WTC11 (cell line): ENCODE results near the gene PTGDR. TPM values are rescaled to one million over a fixed set of nuclear protein-coding genes. Genes with fewer than 3 reads are reported as not detected.

Experiments used
- ATAC-seq: fragments of 200-7000 bp; cut with Tn5 transposase; 2 replicates; pipeline ENCODE4 v1.10.0; 2021; ENCODE audit warnings: mild to moderate bottlenecking, moderate library complexity
- CTCF ChIA-PET: fragments of 300-600 bp; sonication (Branson Sonifier 250); formaldehyde crosslinking; loops from one replicate; lab custom pipeline; 2021; ENCODE audit warnings: antibody characterized with exemption; lab: Charles Lee
- POLR2A ChIA-PET: fragments of 350-600 bp; sonication (Branson Sonifier 250); formaldehyde crosslinking; loops from one replicate; lab custom pipeline; 2021; ENCODE audit warnings: antibody characterized with exemption; lab: Charles Lee
- DNase-seq: peaks from one replicate; pipeline ENCODE4 v3.0.0; 2021; ENCODE audit warnings: low spot score
- H3K27ac Mint-ChIP-seq: 2 replicates; pipeline ENCODE4 v1.8.0; 2021; ENCODE audit warnings: mixed read lengths
- H3K27me3 Mint-ChIP-seq: 2 replicates; pipeline ENCODE4 v1.8.0; 2021; ENCODE audit warnings: low read depth, mild to moderate bottlenecking, moderate library complexity, mixed read lengths
- H3K36me3 Mint-ChIP-seq: 2 replicates; pipeline ENCODE4 v1.8.0; 2021; ENCODE audit warnings: mixed read lengths
- H3K4me1 Mint-ChIP-seq: 2 replicates; pipeline ENCODE4 v1.8.0; 2022; ENCODE audit warnings: mixed read lengths
- H3K4me3 Mint-ChIP-seq: 2 replicates; pipeline ENCODE4 v1.8.0; 2021; ENCODE audit warnings: mild to moderate bottlenecking, moderate library complexity, mixed read lengths
- H3K9me3 Mint-ChIP-seq: 2 replicates; pipeline ENCODE4 v1.8.0; 2021; ENCODE audit warnings: mixed read lengths
- ATF1 ChIP-seq: sonication (generic); formaldehyde crosslinking; IDR thresholded peaks from 2 replicates; pipeline ENCODE4 v1.8.1; 2023; ENCODE audit warnings: mild to moderate bottlenecking, moderate library complexity, missing genetic modification reagents
- ELF4 ChIP-seq: sonication (generic); formaldehyde crosslinking; IDR thresholded peaks from 2 replicates; pipeline ENCODE4 v1.8.1; 2022; ENCODE audit warnings: low read depth, mild to moderate bottlenecking, moderate library complexity, missing genetic modification reagents
- EMX1 ChIP-seq: fragments of 250-450 bp; sonication (Bioruptor Pico); IDR thresholded peaks from 2 replicates; pipeline ENCODE4 v1.8.0; 2021; ENCODE audit warnings: mild to moderate bottlenecking
- JUN ChIP-seq: sonication (generic); formaldehyde crosslinking; IDR thresholded peaks from 2 replicates; pipeline ENCODE4 v1.8.0; 2023; ENCODE audit warnings: mild to moderate bottlenecking, missing genetic modification reagents
- NFATC4 ChIP-seq: fragments of 250-450 bp; sonication (Bioruptor Pico); IDR thresholded peaks from 2 replicates; pipeline ENCODE4 v1.9.0; 2021; ENCODE audit warnings: mild to moderate bottlenecking
- NR1H2 ChIP-seq: sonication (generic); formaldehyde crosslinking; IDR thresholded peaks from 2 replicates; pipeline ENCODE4 v1.9.0; 2021; ENCODE audit warnings: mild to moderate bottlenecking, moderate library complexity, missing genetic modification reagents
- OVOL2 ChIP-seq: fragments of 250-450 bp; sonication (Bioruptor Pico); IDR thresholded peaks from 2 replicates; pipeline ENCODE4 v1.9.0; 2021; ENCODE audit warnings: mild to moderate bottlenecking, borderline replicate concordance
- PRRX2 ChIP-seq: fragments of 250-450 bp; sonication (Bioruptor Pico); IDR thresholded peaks from 2 replicates; pipeline ENCODE4 v1.8.0; 2021; ENCODE audit warnings: mild to moderate bottlenecking
- RELA ChIP-seq: sonication (generic); formaldehyde crosslinking; IDR thresholded peaks from 2 replicates; pipeline ENCODE4 v1.8.1; 2022; ENCODE audit warnings: missing genetic modification reagents, mild to moderate bottlenecking, borderline replicate concordance
- RORB ChIP-seq: fragments of 250-450 bp; sonication (Bioruptor Pico); IDR thresholded peaks from 2 replicates; pipeline ENCODE4 v1.9.0; 2021; ENCODE audit warnings: mild to moderate bottlenecking
- SMAD4 ChIP-seq: sonication (generic); formaldehyde crosslinking; IDR thresholded peaks from 2 replicates; pipeline ENCODE4 v1.8.0; 2022; ENCODE audit warnings: mild to moderate bottlenecking, missing genetic modification reagents
- TEAD1 ChIP-seq: sonication (generic); formaldehyde crosslinking; IDR thresholded peaks from 2 replicates; pipeline ENCODE4 v1.8.0; 2022; ENCODE audit warnings: mild to moderate bottlenecking, missing genetic modification reagents
- ZBTB21 ChIP-seq: sonication (generic); formaldehyde crosslinking; IDR thresholded peaks from 2 replicates; pipeline ENCODE4 v1.8.1; 2023; ENCODE audit warnings: mild to moderate bottlenecking, missing genetic modification reagents, borderline replicate concordance
- ZNF121 ChIP-seq: sonication (generic); formaldehyde crosslinking; IDR thresholded peaks from 2 replicates; pipeline ENCODE4 v1.8.0; 2023; ENCODE audit warnings: missing genetic modification reagents
- ZNF219 ChIP-seq: sonication (generic); formaldehyde crosslinking; IDR thresholded peaks from 2 replicates; pipeline ENCODE4 v1.8.0; 2023; ENCODE audit warnings: missing genetic modification reagents, mild to moderate bottlenecking, borderline replicate concordance
- ZNF396 ChIP-seq: fragments of 250-450 bp; sonication (Bioruptor Pico); IDR thresholded peaks from 2 replicates; pipeline ENCODE4 v1.8.0; 2021; ENCODE audit warnings: mild to moderate bottlenecking, moderate library complexity, borderline replicate concordance
- ZNF671 ChIP-seq: fragments of 250-450 bp; sonication (Bioruptor Pico); IDR thresholded peaks from 2 replicates; pipeline ENCODE4 v1.8.0; 2021; ENCODE audit warnings: mild to moderate bottlenecking
- total RNA-seq: library from RNA; stranded (reverse); gene quantifications from 3 replicates; pipeline ENCODE4 v1.2.3, GENCODE V29; 2021
- TF ChIP-seq, protein P1 (sequence below): sonication (generic); formaldehyde crosslinking; IDR thresholded peaks from 2 replicates; pipeline ENCODE4 v1.8.0; 2023; ENCODE audit warnings: mild to moderate bottlenecking, missing genetic modification reagents
- TF ChIP-seq, protein P2 (sequence below): sonication (generic); formaldehyde crosslinking; IDR thresholded peaks from 2 replicates; pipeline ENCODE4 v1.8.1; 2023; ENCODE audit warnings: mild to moderate bottlenecking, missing genetic modification reagents, moderate library complexity
- TF ChIP-seq, protein P3 (sequence below): sonication (generic); formaldehyde crosslinking; conservative IDR thresholded peaks from 2 replicates; pipeline ENCODE4 v1.8.1; 2022; ENCODE audit warnings: mild to moderate bottlenecking, missing genetic modification reagents
- TF ChIP-seq, protein P4 (sequence below): fragments of 200-600 bp; IDR thresholded peaks from 2 replicates; pipeline ENCODE4 v1.8.0; 2022; ENCODE audit warnings: antibody characterized with exemption
- TF ChIP-seq, protein P5 (sequence below): sonication (generic); formaldehyde crosslinking; IDR thresholded peaks from 2 replicates; pipeline ENCODE4 v1.8.1; 2022; ENCODE audit warnings: low read depth, mild to moderate bottlenecking, moderate library complexity, missing genetic modification reagents, borderline replicate concordance

The PTGDR gene
- total RNA-seq, 1 experiment from 2014 or later = 0.24 TPM

DNA sequence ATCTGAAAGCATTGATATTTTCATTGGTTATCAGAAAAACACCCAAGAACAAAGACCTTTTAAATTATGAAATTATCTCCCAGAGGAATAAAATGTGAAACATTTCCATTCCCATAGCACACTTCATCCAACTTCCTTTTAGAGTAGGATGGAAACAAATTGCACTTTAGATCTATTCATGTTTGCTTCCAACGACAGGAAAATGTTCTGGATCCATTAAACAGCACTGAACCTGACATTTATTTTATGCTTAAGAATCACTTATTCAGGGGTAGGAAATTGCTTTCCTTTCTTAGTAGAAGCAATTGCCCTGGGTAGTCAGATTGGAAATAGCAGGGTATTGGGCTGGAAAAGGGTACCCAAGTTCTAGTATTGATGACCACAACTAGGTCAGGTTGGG, 28.8 kb upstream of the PTGDR start (continued):
- TF ChIP-seq, protein P1, sequence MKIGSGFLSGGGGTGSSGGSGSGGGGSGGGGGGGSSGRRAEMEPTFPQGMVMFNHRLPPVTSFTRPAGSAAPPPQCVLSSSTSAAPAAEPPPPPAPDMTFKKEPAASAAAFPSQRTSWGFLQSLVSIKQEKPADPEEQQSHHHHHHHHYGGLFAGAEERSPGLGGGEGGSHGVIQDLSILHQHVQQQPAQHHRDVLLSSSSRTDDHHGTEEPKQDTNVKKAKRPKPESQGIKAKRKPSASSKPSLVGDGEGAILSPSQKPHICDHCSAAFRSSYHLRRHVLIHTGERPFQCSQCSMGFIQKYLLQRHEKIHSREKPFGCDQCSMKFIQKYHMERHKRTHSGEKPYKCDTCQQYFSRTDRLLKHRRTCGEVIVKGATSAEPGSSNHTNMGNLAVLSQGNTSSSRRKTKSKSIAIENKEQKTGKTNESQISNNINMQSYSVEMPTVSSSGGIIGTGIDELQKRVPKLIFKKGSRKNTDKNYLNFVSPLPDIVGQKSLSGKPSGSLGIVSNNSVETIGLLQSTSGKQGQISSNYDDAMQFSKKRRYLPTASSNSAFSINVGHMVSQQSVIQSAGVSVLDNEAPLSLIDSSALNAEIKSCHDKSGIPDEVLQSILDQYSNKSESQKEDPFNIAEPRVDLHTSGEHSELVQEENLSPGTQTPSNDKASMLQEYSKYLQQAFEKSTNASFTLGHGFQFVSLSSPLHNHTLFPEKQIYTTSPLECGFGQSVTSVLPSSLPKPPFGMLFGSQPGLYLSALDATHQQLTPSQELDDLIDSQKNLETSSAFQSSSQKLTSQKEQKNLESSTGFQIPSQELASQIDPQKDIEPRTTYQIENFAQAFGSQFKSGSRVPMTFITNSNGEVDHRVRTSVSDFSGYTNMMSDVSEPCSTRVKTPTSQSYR (CRISPR knock-in tag) = no peak
- TF ChIP-seq PRRX2 (CRISPR knock-in tag) (no peak), ZNF219 (CRISPR knock-in tag) (no peak), ATF1 (no peak)

DNA sequence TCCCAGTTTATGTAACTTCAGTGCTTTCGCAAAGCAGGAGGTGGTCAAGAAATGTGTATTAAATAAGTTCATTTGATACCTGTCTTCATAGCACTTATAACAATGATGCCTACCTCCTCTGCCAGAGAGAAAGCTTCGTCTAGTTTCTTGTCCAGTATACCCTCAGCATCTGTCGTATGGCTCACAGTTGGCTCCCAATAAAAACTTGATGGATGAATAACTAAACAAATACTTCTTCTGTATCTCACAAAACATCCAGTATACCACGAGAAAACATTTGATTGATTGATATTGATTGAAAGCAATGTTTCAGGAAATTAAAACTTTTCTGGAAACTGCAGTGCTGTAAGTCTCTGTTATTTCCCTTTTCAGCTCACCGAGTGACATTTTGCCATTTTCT, 26.9 kb upstream of the PTGDR start:
- ATAC-seq = no peak
- no peak overlapping the region for H3K4me3 Mint-ChIP-seq
- TF ChIP-seq ELF4 (CRISPR knock-in tag) = no peak
- no peak for TF ChIP-seq NR1H2 (CRISPR knock-in tag)
- TF ChIP-seq ZNF396 = no peak
- no peak for TF ChIP-seq ATF1
- no peak for TF ChIP-seq EMX1 (CRISPR knock-in tag)
- TF ChIP-seq RELA = no peak
- TF ChIP-seq ZNF121 = no peak
- no peak for TF ChIP-seq OVOL2 (CRISPR knock-in tag)
- TF ChIP-seq, protein P2, sequence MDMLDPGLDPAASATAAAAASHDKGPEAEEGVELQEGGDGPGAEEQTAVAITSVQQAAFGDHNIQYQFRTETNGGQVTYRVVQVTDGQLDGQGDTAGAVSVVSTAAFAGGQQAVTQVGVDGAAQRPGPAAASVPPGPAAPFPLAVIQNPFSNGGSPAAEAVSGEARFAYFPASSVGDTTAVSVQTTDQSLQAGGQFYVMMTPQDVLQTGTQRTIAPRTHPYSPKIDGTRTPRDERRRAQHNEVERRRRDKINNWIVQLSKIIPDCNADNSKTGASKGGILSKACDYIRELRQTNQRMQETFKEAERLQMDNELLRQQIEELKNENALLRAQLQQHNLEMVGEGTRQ (CRISPR knock-in tag) = no peak
- TF ChIP-seq, protein P3, sequence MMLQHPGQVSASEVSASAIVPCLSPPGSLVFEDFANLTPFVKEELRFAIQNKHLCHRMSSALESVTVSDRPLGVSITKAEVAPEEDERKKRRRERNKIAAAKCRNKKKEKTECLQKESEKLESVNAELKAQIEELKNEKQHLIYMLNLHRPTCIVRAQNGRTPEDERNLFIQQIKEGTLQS (CRISPR knock-in tag) = no peak
- TF ChIP-seq, protein P4, sequence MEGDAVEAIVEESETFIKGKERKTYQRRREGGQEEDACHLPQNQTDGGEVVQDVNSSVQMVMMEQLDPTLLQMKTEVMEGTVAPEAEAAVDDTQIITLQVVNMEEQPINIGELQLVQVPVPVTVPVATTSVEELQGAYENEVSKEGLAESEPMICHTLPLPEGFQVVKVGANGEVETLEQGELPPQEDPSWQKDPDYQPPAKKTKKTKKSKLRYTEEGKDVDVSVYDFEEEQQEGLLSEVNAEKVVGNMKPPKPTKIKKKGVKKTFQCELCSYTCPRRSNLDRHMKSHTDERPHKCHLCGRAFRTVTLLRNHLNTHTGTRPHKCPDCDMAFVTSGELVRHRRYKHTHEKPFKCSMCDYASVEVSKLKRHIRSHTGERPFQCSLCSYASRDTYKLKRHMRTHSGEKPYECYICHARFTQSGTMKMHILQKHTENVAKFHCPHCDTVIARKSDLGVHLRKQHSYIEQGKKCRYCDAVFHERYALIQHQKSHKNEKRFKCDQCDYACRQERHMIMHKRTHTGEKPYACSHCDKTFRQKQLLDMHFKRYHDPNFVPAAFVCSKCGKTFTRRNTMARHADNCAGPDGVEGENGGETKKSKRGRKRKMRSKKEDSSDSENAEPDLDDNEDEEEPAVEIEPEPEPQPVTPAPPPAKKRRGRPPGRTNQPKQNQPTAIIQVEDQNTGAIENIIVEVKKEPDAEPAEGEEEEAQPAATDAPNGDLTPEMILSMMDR = no peak
- no peak for TF ChIP-seq SMAD4
- TF ChIP-seq NFATC4 (CRISPR knock-in tag) = no peak
- no peak for TF ChIP-seq RORB (CRISPR knock-in tag)
- TF ChIP-seq ZNF671 = no peak
- POLR2A ChIA-PET = no interaction called here
- CTCF ChIA-PET = no interaction called here
- DNase-seq = no peak
- peaks cover 4% of the 10 kb centered on the region for H3K9me3 Mint-ChIP-seq
- H3K27ac Mint-ChIP-seq = no peak overlapping the region
- peaks cover 15% of the 10 kb centered on the region for H3K4me1 Mint-ChIP-seq
- no peaks in the 10 kb centered on the region for H3K36me3 Mint-ChIP-seq
- no peaks in the 10 kb centered on the region; the same call in 1 of the 2 replicates for H3K27me3 Mint-ChIP-seq

DNA sequence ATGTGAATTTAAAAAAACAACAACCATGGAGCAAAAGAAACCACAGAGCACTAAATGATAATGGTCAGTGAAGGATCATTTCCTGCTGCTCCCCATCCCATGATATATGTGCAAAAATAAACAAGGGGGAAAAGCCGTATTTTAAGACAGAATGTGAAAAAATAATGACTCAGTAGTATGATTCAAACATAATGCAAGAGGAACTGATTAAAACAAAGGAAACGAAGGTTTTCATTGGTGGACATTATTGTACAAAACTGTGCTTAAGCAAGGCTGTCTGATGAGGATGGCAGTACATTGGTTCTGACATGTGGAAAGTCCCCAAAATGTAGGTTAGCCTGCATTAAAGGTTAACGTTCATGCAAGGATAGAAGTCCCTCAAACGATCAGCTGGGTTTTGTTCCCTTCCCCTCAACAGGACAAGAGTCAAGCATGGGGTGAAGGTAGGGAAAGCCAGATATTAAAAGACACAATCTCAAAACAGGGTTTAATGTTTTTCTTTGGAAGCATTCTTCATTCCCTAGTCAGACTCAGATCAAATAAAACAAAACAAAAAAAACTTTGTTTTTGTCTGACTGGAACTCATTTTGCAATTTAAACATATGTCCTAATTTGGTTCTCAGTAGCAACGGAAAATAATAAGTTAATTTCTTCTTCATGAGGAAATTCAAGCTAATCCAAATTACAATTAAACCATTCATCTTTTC, 26.3 kb upstream of the PTGDR start:
- CTCF ChIA-PET = no interaction called here

More for the DNA sequence above, 26.3 kb upstream of the PTGDR start:
- DNase-seq (no peak), ATAC-seq (no peak)
- TF ChIP-seq TEAD1 (CRISPR knock-in tag) (no peak), ZNF671 (no peak), PRRX2 (CRISPR knock-in tag) (no peak), JUN (CRISPR knock-in tag) (no peak), SMAD4 (no peak), ZBTB21 (no peak)
- TF ChIP-seq, protein P5, sequence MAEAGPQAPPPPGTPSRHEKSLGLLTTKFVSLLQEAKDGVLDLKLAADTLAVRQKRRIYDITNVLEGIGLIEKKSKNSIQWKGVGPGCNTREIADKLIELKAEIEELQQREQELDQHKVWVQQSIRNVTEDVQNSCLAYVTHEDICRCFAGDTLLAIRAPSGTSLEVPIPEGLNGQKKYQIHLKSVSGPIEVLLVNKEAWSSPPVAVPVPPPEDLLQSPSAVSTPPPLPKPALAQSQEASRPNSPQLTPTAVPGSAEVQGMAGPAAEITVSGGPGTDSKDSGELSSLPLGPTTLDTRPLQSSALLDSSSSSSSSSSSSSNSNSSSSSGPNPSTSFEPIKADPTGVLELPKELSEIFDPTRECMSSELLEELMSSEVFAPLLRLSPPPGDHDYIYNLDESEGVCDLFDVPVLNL = no peak
- peaks cover 10% of the 10 kb centered on the region for H3K9me3 Mint-ChIP-seq
- no peaks in the 10 kb centered on the region for H3K36me3 Mint-ChIP-seq
- H3K27ac Mint-ChIP-seq = no peak overlapping the region
- H3K27me3 Mint-ChIP-seq = no peaks in the 10 kb centered on the region; the same call in 1 of the 2 replicates
- H3K4me3 Mint-ChIP-seq = no peak overlapping the region
- POLR2A ChIA-PET = no interaction called here
- H3K4me1 Mint-ChIP-seq = peaks cover 8% of the 10 kb centered on the region
